ENCODE measurements around the gene REXO2. TPM values are rescaled to one million over a fixed set of nuclear protein-coding genes. Genes with fewer than 3 reads are reported as not detected.

REXO2 gene
- total and polyA plus RNA-seq, 2 of the 13 experiments (the other 11 are each of a cell fraction or from before 2014, with no cell fraction given), result 95.6 to 104 TPM

- TF ChIP-seq HMGXB4 (CRISPR knock-in tag; IDR thresholded peaks at IDR 0.05; ENCODE audit: borderline replicate concordance in 1 of 2, low read depth in 1 of 2) (peak; percentile 46 to 86; a peak in 3 of 4 replicates), ZBTB4 (CRISPR knock-in tag; IDR thresholded peaks at IDR 0.05; ENCODE audit: borderline replicate concordance) (peak; percentile 83; the same call in 1 of the 2 replicates), PBX2 (CRISPR knock-in tag; IDR thresholded peaks at IDR 0.05) (no peak), ZNF546 (CRISPR knock-in tag; conservative IDR thresholded peaks at IDR 0.05) (peak; percentile 67; the same call in 1 of the 2 replicates), CREBL2 (CRISPR knock-in tag; IDR thresholded peaks at IDR 0.05; ENCODE audit: borderline replicate concordance) (no peak; the same call in 1 of the 2 replicates), SNAPC2 (CRISPR knock-in tag; IDR thresholded peaks at IDR 0.05) (0 out of 2 replicates have a peak, but pooled peaks have one; percentile 46), HHEX (CRISPR knock-in tag; IDR thresholded peaks at IDR 0.05) (no peak), E2F2 (CRISPR knock-in tag; IDR thresholded peaks at IDR 0.05; ENCODE audit: borderline replicate concordance) (0 out of 2 replicates have a peak, but pooled peaks have one; percentile 44), ARNT2 (CRISPR knock-in tag; IDR thresholded peaks at IDR 0.05; ENCODE audit: low read depth) (no peak), ZNF414 (CRISPR knock-in tag; IDR thresholded peaks at IDR 0.05) (no peak), DBP (CRISPR knock-in tag; IDR thresholded peaks at IDR 0.05; ENCODE audit: not compliant biosample characterization) (peak; percentile 47), NR2F1 (CRISPR knock-in tag; IDR thresholded peaks at IDR 0.05) (peak; percentile 74 to 76; a peak in 3 of 4 replicates), FOXM1 (CRISPR knock-in tag; IDR thresholded peaks at IDR 0.05) (peak; percentile 68), ZBTB38 (CRISPR knock-in tag; IDR thresholded peaks at IDR 0.05) (peak; percentile 63; the same call in 1 of the 2 replicates), SRF (IDR thresholded peaks at IDR 0.05; ENCODE audit: low read depth, low read length) (no peak)
Measured at GRCh38 chr11:114400216-114400914, 38.9 kb upstream of the REXO2 start, which contains the start of the genes C11orf71 and RBM7 (continued).

Measured in HepG2 (cell line).